GM23338 (cell line): ENCODE results near the gene KIAA1671. TPM values are rescaled to one million over a fixed set of nuclear protein-coding genes. Genes with fewer than 3 reads are reported as not detected.

Experiments
- ATAC-seq: fragments of 200-7000 bp; cut with Tn5 transposase; 3 replicates; pipeline ENCODE4 v1.9.1; 2020
- DNase-seq: peaks from one replicate; pipeline ENCODE4 v3.0.0-alpha.2; 2015; ENCODE audit warnings: low spot score
- H2AFZ ChIP-seq: fragments of 200-600 bp; sonication (generic); 2 replicates; pipeline ENCODE4 v1.8.0; 2016; ENCODE audit warnings: antibody characterized with exemption, mild to moderate bottlenecking, moderate library complexity
- H3F3A ChIP-seq: fragments of 200-600 bp; sonication (generic); replicated peaks from 2 replicates; pipeline ENCODE4 v1.8.0; 2017; ENCODE audit warnings: antibody characterized with exemption, mixed run types, low read depth
- H3K27ac ChIP-seq: fragments of 200-600 bp; sonication (generic); 2 replicates; pipeline ENCODE4 v1.6.1; 2016; ENCODE audit warnings: low read depth
- H3K27me3 ChIP-seq: fragments of 200-600 bp; sonication (generic); 2 replicates; pipeline ENCODE4 v1.8.0; 2016; ENCODE audit warnings: mild to moderate bottlenecking, mixed run types, moderate library complexity; ENCODE audit not compliant: insufficient read depth
- H3K36me3 ChIP-seq: fragments of 200-600 bp; sonication (generic); 2 replicates; pipeline ENCODE4 v1.8.0; 2016; ENCODE audit warnings: mild to moderate bottlenecking; ENCODE audit not compliant: insufficient read depth
- H3K4me1 ChIP-seq: fragments of 200-600 bp; sonication (generic); 2 replicates; pipeline ENCODE4 v1.8.0; 2016; ENCODE audit warnings: mild to moderate bottlenecking, moderate library complexity; ENCODE audit not compliant: insufficient read depth
- H3K4me2 ChIP-seq: fragments of 200-600 bp; sonication (generic); 2 replicates; pipeline ENCODE4 v1.7.1; 2017; ENCODE audit warnings: mixed run types
- H3K4me3 ChIP-seq: fragments of 200-600 bp; sonication (generic); 2 replicates; pipeline ENCODE4 v1.6.1; 2016; ENCODE audit warnings: mixed run types
- H3K79me2 ChIP-seq: fragments of 200-600 bp; sonication (generic); replicated peaks from 2 replicates; pipeline ENCODE4 v1.8.0; 2017; ENCODE audit warnings: mild to moderate bottlenecking; ENCODE audit not compliant: insufficient read depth
- H3K9me2 ChIP-seq: fragments of 200-600 bp; sonication (generic); 2 replicates; pipeline ENCODE4 v1.8.0; 2017; ENCODE audit not compliant: insufficient read depth
- H4K20me1 ChIP-seq: fragments of 200-600 bp; sonication (generic); replicated peaks from 2 replicates; pipeline ENCODE4 v1.8.0; 2017; ENCODE audit warnings: mild to moderate bottlenecking; ENCODE audit not compliant: insufficient read depth
- H3K27ac Mint-ChIP-seq: 2 replicates; pipeline ENCODE4 v1.8.0; 2020; ENCODE audit warnings: inconsistent platforms, mild to moderate bottlenecking, moderate library complexity, mixed read lengths
- H3K27me3 Mint-ChIP-seq: 3 replicates; pipeline ENCODE4 v1.8.0; 2022; ENCODE audit warnings: low read depth, mild to moderate bottlenecking, moderate library complexity, mixed read lengths, inconsistent platforms; ENCODE audit not compliant: insufficient read depth, poor library complexity
- H3K36me3 Mint-ChIP-seq: 3 replicates; pipeline ENCODE4 v1.8.0; 2021; ENCODE audit warnings: low read depth, mild to moderate bottlenecking, inconsistent platforms, moderate library complexity, mixed read lengths
- H3K4me1 Mint-ChIP-seq: 3 replicates; pipeline ENCODE4 v1.8.0; 2020; ENCODE audit warnings: mild to moderate bottlenecking, inconsistent platforms, mixed read lengths
- H3K4me3 Mint-ChIP-seq: 3 replicates; pipeline ENCODE4 v1.8.0; 2021; ENCODE audit warnings: moderate library complexity, mild to moderate bottlenecking, inconsistent platforms, mixed read lengths
- H3K9me3 Mint-ChIP-seq: 3 replicates; pipeline ENCODE4 v1.8.0; 2020; ENCODE audit warnings: moderate library complexity, mild to moderate bottlenecking, inconsistent platforms, mixed read lengths
- ETS1 ChIP-seq: IDR thresholded peaks from 2 replicates; pipeline ENCODE4 v1.6.1; 2016; ENCODE audit warnings: antibody characterized with exemption
- EZH2 ChIP-seq: fragments of 200-600 bp; sonication (generic); IDR thresholded peaks from one replicate; pipeline ENCODE4 v1.8.0; 2017; ENCODE audit warnings: antibody characterized with exemption, mild to moderate bottlenecking, low read depth; ENCODE audit not compliant: unreplicated experiment
- EZH2phosphoT487 ChIP-seq: fragments of 200-600 bp; sonication (generic); IDR thresholded peaks from one replicate; pipeline ENCODE4 v1.8.1; 2018; ENCODE audit warnings: antibody characterized with exemption; ENCODE audit not compliant: unreplicated experiment
- ZNF114 ChIP-seq: fragments of 250-450 bp; sonication (Bioruptor Pico); IDR thresholded peaks from 2 replicates; pipeline ENCODE4 v1.5.0; 2020; ENCODE audit warnings: mild to moderate bottlenecking, moderate library complexity
- ZNF462 ChIP-seq: fragments of 250-450 bp; sonication (Bioruptor Pico); IDR thresholded peaks from 2 replicates; pipeline ENCODE4 v1.5.0; 2020; ENCODE audit warnings: mild to moderate bottlenecking, moderate library complexity
- polyA plus RNA-seq: library from polyadenylated mRNA; unstranded; fragments of >200 nt; fragmentation: Nextera tagmentation; extraction: Ambion mirVana; gene quantifications from 2 replicates; pipeline ENCODE4 v1.2.1, GENCODE V29; 2016
- total RNA-seq: library from RNA; depleted of rRNA; stranded (reverse); fragments of >200 nt; shearing (Covaris generic); gene quantifications from 2 replicates; pipeline ENCODE4 v1.2.3, GENCODE V29; 2014
- TF ChIP-seq, protein P1 (sequence below), 2 experiments: fragments of 200-600 bp in 1 of 2; sonication (generic) in 1 of 2; conservative IDR thresholded peaks; 2 replicates each; pipeline versions ENCODE4 v1.5.1 to v1.6.1; 2016 to 2017; ENCODE audit warnings: antibody characterized with exemption in 2 of 2, low read depth in 2 of 2, mild to moderate bottlenecking in 2 of 2, moderate library complexity in 1 of 2
- TF ChIP-seq, protein P2 (sequence below): IDR thresholded peaks from one replicate; pipeline ENCODE4 v1.6.1; 2018; ENCODE audit warnings: antibody characterized with exemption; ENCODE audit not compliant: unreplicated experiment

KIAA1671 gene
- total and polyA plus RNA-seq, 2 experiments from 2014 or later = 6.1 to 27.2 TPM

- ATAC-seq (peak; percentile 59), DNase-seq (peak; percentile 66)
- Mint-ChIP-seq H3K27me3 (peaks cover 3% of the 10 kb centered on the region), H3K9me3 (no peaks in the 10 kb centered on the region), H3K4me3 (no peak overlapping the region), H3K36me3 (no peaks in the 10 kb centered on the region), H3K4me1 (peaks cover 5% of the 10 kb centered on the region; the same call in 2 of the 3 replicates), H3K27ac (no peak overlapping the region)
- TF ChIP-seq, protein P1, sequence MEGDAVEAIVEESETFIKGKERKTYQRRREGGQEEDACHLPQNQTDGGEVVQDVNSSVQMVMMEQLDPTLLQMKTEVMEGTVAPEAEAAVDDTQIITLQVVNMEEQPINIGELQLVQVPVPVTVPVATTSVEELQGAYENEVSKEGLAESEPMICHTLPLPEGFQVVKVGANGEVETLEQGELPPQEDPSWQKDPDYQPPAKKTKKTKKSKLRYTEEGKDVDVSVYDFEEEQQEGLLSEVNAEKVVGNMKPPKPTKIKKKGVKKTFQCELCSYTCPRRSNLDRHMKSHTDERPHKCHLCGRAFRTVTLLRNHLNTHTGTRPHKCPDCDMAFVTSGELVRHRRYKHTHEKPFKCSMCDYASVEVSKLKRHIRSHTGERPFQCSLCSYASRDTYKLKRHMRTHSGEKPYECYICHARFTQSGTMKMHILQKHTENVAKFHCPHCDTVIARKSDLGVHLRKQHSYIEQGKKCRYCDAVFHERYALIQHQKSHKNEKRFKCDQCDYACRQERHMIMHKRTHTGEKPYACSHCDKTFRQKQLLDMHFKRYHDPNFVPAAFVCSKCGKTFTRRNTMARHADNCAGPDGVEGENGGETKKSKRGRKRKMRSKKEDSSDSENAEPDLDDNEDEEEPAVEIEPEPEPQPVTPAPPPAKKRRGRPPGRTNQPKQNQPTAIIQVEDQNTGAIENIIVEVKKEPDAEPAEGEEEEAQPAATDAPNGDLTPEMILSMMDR (conservative IDR thresholded peaks at IDR 0.05; ENCODE audit: low read depth in 2 of 2) = peak; percentile 52 to 73
- TF ChIP-seq, protein P2, sequence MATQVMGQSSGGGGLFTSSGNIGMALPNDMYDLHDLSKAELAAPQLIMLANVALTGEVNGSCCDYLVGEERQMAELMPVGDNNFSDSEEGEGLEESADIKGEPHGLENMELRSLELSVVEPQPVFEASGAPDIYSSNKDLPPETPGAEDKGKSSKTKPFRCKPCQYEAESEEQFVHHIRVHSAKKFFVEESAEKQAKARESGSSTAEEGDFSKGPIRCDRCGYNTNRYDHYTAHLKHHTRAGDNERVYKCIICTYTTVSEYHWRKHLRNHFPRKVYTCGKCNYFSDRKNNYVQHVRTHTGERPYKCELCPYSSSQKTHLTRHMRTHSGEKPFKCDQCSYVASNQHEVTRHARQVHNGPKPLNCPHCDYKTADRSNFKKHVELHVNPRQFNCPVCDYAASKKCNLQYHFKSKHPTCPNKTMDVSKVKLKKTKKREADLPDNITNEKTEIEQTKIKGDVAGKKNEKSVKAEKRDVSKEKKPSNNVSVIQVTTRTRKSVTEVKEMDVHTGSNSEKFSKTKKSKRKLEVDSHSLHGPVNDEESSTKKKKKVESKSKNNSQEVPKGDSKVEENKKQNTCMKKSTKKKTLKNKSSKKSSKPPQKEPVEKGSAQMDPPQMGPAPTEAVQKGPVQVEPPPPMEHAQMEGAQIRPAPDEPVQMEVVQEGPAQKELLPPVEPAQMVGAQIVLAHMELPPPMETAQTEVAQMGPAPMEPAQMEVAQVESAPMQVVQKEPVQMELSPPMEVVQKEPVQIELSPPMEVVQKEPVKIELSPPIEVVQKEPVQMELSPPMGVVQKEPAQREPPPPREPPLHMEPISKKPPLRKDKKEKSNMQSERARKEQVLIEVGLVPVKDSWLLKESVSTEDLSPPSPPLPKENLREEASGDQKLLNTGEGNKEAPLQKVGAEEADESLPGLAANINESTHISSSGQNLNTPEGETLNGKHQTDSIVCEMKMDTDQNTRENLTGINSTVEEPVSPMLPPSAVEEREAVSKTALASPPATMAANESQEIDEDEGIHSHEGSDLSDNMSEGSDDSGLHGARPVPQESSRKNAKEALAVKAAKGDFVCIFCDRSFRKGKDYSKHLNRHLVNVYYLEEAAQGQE = no peak
- no peaks in the 10 kb centered on the region for H3K36me3 ChIP-seq
- peaks cover 4% of the 10 kb centered on the region; the same call in 1 of the 2 replicates for H3F3A ChIP-seq
- no peak overlapping the region for H2AFZ ChIP-seq
- no peak overlapping the region for H3K4me2 ChIP-seq
- H4K20me1 ChIP-seq = no peaks in the 10 kb centered on the region
- peaks cover 7% of the 10 kb centered on the region; the same call in 1 of the 2 replicates for H3K4me1 ChIP-seq
- H3K27me3 ChIP-seq = no peaks in the 10 kb centered on the region
- peaks cover 4% of the 10 kb centered on the region; the same call in 1 of the 2 replicates for H3K9me2 ChIP-seq
- no peak overlapping the region for H3K4me3 ChIP-seq
- H3K79me2 ChIP-seq = no peaks in the 10 kb centered on the region
- H3K27ac ChIP-seq = no peak overlapping the region
Observed at GRCh38 chr22:24937114-24937513, 15.4 kb upstream of the KIAA1671 start.

- DNase-seq (peak; percentile 94), ATAC-seq (peak; percentile 90)
- Histone ChIP-seq H3K9me2 (peaks cover 4% of the 10 kb centered on the region; the same call in 1 of the 2 replicates), H3K4me3 (no peak overlapping the region), H3K4me1 (peaks cover 7% of the 10 kb centered on the region; the same call in 1 of the 2 replicates), H3K4me2 (peak overlapping the region; percentile 55; the same call in 1 of the 2 replicates), H3F3A (peaks cover 4% of the 10 kb centered on the region; the same call in 1 of the 2 replicates), H4K20me1 (no peaks in the 10 kb centered on the region), H3K27me3 (no peaks in the 10 kb centered on the region), H3K79me2 (no peaks in the 10 kb centered on the region), H2AFZ (peak overlapping the region; percentile 91), H3K27ac (no peak overlapping the region), H3K36me3 (no peaks in the 10 kb centered on the region)
- H3K4me3 Mint-ChIP-seq = no peak overlapping the region
- H3K4me1 Mint-ChIP-seq = peaks cover 5% of the 10 kb centered on the region; the same call in 2 of the 3 replicates
- no peaks in the 10 kb centered on the region for H3K9me3 Mint-ChIP-seq
- 0 out of 2 replicates have a peak overlapping the region, but pooled peaks have one; percentile 10 for H3K27ac Mint-ChIP-seq
- no peaks in the 10 kb centered on the region for H3K36me3 Mint-ChIP-seq
- H3K27me3 Mint-ChIP-seq = peaks cover 3% of the 10 kb centered on the region
- TF ChIP-seq EZH2phosphoT487 = no peak
- TF ChIP-seq ETS1 = no peak
- no peak for TF ChIP-seq EZH2
- TF ChIP-seq ZNF114 = no peak
- TF ChIP-seq ZNF462 (CRISPR knock-in tag) = no peak
Observed at GRCh38 chr22:24938741-24939341, 13.7 kb upstream of the KIAA1671 start.
